ENCODE results near the gene FOXP3. TPM values are rescaled to one million over a fixed set of nuclear protein-coding genes. Genes with fewer than 3 reads are reported as not detected.

Gene FOXP3
- total RNA-seq, 1 experiment from 2014 or later = 0.15 TPM

DNA sequence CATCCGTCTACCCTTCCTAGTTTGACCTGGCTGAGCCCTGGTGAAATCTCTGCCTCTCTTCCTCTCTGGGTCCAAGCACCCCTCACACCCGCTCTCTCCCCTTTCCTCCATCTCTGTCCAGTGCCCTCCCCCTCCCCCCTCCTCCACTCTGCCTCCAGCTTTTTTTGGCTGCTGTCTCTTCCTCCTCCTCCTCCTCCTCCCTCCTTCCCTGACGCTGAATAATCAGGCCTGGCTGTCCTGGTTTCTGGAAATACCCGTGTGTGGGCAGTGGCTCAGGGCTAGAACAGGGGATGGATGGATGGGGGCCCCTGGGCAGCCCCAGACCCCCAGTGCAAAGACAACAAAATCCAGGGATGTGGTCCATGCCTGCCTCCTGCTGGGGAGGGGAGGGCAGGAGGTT lies 59.8 kb downstream of the FOXP3 start:
- ChIA-PET POLR2A (no interaction called here), CTCF (no interaction called here), RAD21 (ENCODE audit: low non-redundant PET in 1 of 2, low total read pairs in 2 of 2, uncharacterized antibody in 2 of 2, unreplicated experiment in 2 of 2) (no interaction called here)
- Histone ChIP-seq H3K9me2 (ENCODE audit: insufficient read depth) (no peaks in the 10 kb centered on the region), H2AFZ (ENCODE audit: low read depth, low read length, poor library complexity, severe bottlenecking) (no peak overlapping the region), H3K79me2 (ENCODE audit: insufficient read depth, low read length) (no peaks in the 10 kb centered on the region), H3K4me2 (ENCODE audit: low read length) (no peak overlapping the region), H3K27me3 (ENCODE audit: insufficient read depth, low read length) (no peaks in the 10 kb centered on the region), H3K36me3 (ENCODE audit: control insufficient read depth in 1 of 2, insufficient read depth in 2 of 2, low read length in 2 of 2) (no peaks in the 10 kb centered on the region), H4K20me1 (ENCODE audit: insufficient read depth) (no peaks in the 10 kb centered on the region), H3K4me1 (ENCODE audit: control insufficient read depth in 1 of 2, insufficient read depth in 2 of 2, low read length in 2 of 2) (peaks cover 3 to 6% of the 10 kb centered on the region in 2 experiments), H3K9ac (ENCODE audit: low read length) (no peak overlapping the region), H3K27ac (ENCODE audit: low read depth, low read length) (no peak overlapping the region), H3K4me3 (replicated peaks in 1 of 2; ENCODE audit: low read depth in 1 of 2, low read length in 2 of 2) (no peak overlapping the region), H3K9me3 (ENCODE audit: control insufficient read depth in 1 of 2, insufficient read depth in 1 of 2, low read depth in 1 of 2, low read length in 2 of 2) (no peaks in the 10 kb centered on the region)
- no peak for TF ChIP-seq EZH2 (IDR thresholded peaks at IDR 0.05)
- no peak for DNase-seq (ENCODE audit: low read depth, low spot score)
- ATAC-seq = no peak
- intact Hi-C loops (cut with micrococcal nuclease) = no loop called here
- BruUV-seq (replicated peaks) = no TSS peak

DNA sequence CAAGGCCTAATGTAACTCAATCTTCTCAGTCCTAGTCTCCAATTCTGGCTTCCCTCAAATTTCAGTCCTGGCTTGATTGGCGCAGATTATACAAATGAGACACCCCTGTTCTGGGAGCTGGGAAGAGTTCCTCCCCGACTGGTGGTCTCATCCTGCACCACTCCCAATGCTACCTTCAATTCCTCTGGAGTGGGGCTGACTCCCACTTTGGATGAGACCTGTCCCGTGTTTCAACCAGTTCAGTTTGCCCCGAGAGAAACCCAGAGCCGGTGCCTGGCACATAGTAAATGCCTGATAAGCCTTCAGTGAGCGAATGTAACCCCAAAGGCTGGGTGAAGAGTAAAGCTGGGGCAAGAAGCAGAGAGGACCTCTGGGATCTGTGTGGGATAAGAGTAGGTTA lies 60.5 kb downstream of the FOXP3 start:
- Histone ChIP-seq H3K36me3 (ENCODE audit: control insufficient read depth in 1 of 2, insufficient read depth in 2 of 2, low read length in 2 of 2) (no peaks in the 10 kb centered on the region), H3K27ac (ENCODE audit: low read depth, low read length) (no peak overlapping the region), H3K79me2 (ENCODE audit: insufficient read depth, low read length) (no peaks in the 10 kb centered on the region), H3K4me3 (replicated peaks in 1 of 2; ENCODE audit: low read depth in 1 of 2, low read length in 2 of 2) (no peak overlapping the region), H3K9me3 (ENCODE audit: control insufficient read depth in 1 of 2, insufficient read depth in 1 of 2, low read depth in 1 of 2, low read length in 2 of 2) (no peaks in the 10 kb centered on the region), H3K27me3 (ENCODE audit: insufficient read depth, low read length) (no peaks in the 10 kb centered on the region), H3K4me1 (ENCODE audit: control insufficient read depth in 1 of 2, insufficient read depth in 2 of 2, low read length in 2 of 2) (peaks cover 3 to 6% of the 10 kb centered on the region in 2 experiments), H2AFZ (ENCODE audit: low read depth, low read length, poor library complexity, severe bottlenecking) (no peak overlapping the region), H4K20me1 (ENCODE audit: insufficient read depth) (no peaks in the 10 kb centered on the region), H3K4me2 (ENCODE audit: low read length) (no peak overlapping the region), H3K9me2 (ENCODE audit: insufficient read depth) (no peaks in the 10 kb centered on the region), H3K9ac (ENCODE audit: low read length) (no peak overlapping the region)
- CTCF ChIA-PET = no interaction called here
- DNase-seq (ENCODE audit: low read depth, low spot score) (no peak), ATAC-seq (no peak)
- no TSS peak for BruUV-seq (replicated peaks)
- POLR2A ChIA-PET = no interaction called here
- no peak for TF ChIP-seq FOSL1 (IDR thresholded peaks at IDR 0.05; ENCODE audit: low read depth)
- no peak for TF ChIP-seq CBX3 (IDR thresholded peaks at IDR 0.05; ENCODE audit: low read depth)
- no peak for TF ChIP-seq SIN3A (IDR thresholded peaks at IDR 0.05; ENCODE audit: low read depth)
- TF ChIP-seq ELF1 (IDR thresholded peaks at IDR 0.05; ENCODE audit: borderline replicate concordance, low read depth) = no peak
- TF ChIP-seq ZFX (IDR thresholded peaks at IDR 0.05) = no peak
- TF ChIP-seq, protein P1, sequence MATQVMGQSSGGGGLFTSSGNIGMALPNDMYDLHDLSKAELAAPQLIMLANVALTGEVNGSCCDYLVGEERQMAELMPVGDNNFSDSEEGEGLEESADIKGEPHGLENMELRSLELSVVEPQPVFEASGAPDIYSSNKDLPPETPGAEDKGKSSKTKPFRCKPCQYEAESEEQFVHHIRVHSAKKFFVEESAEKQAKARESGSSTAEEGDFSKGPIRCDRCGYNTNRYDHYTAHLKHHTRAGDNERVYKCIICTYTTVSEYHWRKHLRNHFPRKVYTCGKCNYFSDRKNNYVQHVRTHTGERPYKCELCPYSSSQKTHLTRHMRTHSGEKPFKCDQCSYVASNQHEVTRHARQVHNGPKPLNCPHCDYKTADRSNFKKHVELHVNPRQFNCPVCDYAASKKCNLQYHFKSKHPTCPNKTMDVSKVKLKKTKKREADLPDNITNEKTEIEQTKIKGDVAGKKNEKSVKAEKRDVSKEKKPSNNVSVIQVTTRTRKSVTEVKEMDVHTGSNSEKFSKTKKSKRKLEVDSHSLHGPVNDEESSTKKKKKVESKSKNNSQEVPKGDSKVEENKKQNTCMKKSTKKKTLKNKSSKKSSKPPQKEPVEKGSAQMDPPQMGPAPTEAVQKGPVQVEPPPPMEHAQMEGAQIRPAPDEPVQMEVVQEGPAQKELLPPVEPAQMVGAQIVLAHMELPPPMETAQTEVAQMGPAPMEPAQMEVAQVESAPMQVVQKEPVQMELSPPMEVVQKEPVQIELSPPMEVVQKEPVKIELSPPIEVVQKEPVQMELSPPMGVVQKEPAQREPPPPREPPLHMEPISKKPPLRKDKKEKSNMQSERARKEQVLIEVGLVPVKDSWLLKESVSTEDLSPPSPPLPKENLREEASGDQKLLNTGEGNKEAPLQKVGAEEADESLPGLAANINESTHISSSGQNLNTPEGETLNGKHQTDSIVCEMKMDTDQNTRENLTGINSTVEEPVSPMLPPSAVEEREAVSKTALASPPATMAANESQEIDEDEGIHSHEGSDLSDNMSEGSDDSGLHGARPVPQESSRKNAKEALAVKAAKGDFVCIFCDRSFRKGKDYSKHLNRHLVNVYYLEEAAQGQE (IDR thresholded peaks at IDR 0.05; ENCODE audit: low read depth) = no peak
- TF ChIP-seq EZH2 (IDR thresholded peaks at IDR 0.05) = no peak
- no peak for TF ChIP-seq SRF (IDR thresholded peaks at IDR 0.05; ENCODE audit: low read depth)
- no peak for TF ChIP-seq TCF7L2 (IDR thresholded peaks at IDR 0.05; ENCODE audit: borderline replicate concordance, extremely low read depth, insufficient read depth, insufficient read length)
- TF ChIP-seq CEBPB (IDR thresholded peaks at IDR 0.05; ENCODE audit: low read depth) = no peak
- TF ChIP-seq, protein P2, sequence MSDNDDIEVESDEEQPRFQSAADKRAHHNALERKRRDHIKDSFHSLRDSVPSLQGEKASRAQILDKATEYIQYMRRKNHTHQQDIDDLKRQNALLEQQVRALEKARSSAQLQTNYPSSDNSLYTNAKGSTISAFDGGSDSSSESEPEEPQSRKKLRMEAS (IDR thresholded peaks at IDR 0.05) = no peak
- TF ChIP-seq EZH2phosphoT487 (IDR thresholded peaks at IDR 0.05; ENCODE audit: borderline replicate concordance) = no peak
- no peak for TF ChIP-seq ZNF274 (IDR thresholded peaks at IDR 0.05; ENCODE audit: low read depth, low read length)
- TF ChIP-seq, protein P3, sequence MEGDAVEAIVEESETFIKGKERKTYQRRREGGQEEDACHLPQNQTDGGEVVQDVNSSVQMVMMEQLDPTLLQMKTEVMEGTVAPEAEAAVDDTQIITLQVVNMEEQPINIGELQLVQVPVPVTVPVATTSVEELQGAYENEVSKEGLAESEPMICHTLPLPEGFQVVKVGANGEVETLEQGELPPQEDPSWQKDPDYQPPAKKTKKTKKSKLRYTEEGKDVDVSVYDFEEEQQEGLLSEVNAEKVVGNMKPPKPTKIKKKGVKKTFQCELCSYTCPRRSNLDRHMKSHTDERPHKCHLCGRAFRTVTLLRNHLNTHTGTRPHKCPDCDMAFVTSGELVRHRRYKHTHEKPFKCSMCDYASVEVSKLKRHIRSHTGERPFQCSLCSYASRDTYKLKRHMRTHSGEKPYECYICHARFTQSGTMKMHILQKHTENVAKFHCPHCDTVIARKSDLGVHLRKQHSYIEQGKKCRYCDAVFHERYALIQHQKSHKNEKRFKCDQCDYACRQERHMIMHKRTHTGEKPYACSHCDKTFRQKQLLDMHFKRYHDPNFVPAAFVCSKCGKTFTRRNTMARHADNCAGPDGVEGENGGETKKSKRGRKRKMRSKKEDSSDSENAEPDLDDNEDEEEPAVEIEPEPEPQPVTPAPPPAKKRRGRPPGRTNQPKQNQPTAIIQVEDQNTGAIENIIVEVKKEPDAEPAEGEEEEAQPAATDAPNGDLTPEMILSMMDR (IDR thresholded peaks at IDR 0.05 in 2 of 3, conservative IDR thresholded peaks at IDR 0.05 in 1 of 3; ENCODE audit: borderline replicate concordance in 1 of 3, insufficient read depth in 1 of 3, low read depth in 2 of 3, low read length in 2 of 3) = no peak
- no peak for TF ChIP-seq EGR1 (IDR thresholded peaks at IDR 0.05; ENCODE audit: low read depth)
- TF ChIP-seq, protein P4, sequence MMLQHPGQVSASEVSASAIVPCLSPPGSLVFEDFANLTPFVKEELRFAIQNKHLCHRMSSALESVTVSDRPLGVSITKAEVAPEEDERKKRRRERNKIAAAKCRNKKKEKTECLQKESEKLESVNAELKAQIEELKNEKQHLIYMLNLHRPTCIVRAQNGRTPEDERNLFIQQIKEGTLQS (IDR thresholded peaks at IDR 0.05) = no peak
- RAD21 ChIA-PET (ENCODE audit: low non-redundant PET in 1 of 2, low total read pairs in 2 of 2, uncharacterized antibody in 2 of 2, unreplicated experiment in 2 of 2) = no interaction called here
- intact Hi-C loops (cut with micrococcal nuclease) = no loop called here

Measured in HCT116 (cell line).